A673 (cell line): Measurements from ENCODE around the gene SUZ12. TPM values are rescaled to one million over a fixed set of nuclear protein-coding genes. Genes with fewer than 3 reads are reported as not detected.
A peak's percentile ranks its signal among the peaks of the same experiment; 100 is the strongest.

Experiments used
- BruUV-seq: library from RNA; stranded (reverse); fragments of 400-500 nt; replicated peaks from 2 replicates; lab custom pipeline; 2021; lab: Mats Ljungman, UMichigan
- CTCF ChIA-PET: fragments of 300-600 bp; sonication (Branson Sonifier 250); formaldehyde crosslinking; loops from one replicate; lab custom pipeline; 2022; ENCODE audit warnings: antibody characterized with exemption; lab: Charles Lee
- POLR2A ChIA-PET: fragments of 300-600 bp; sonication (Branson Sonifier 250); formaldehyde crosslinking; loops from one replicate; lab custom pipeline; 2022; ENCODE audit warnings: antibody characterized with exemption; ENCODE audit not compliant: low non-redundant PET; lab: Charles Lee
- DNase-seq: peaks from one replicate; pipeline ENCODE4 v3.0.0-alpha.2; 2015; ENCODE audit warnings: low spot score
- H3K27ac ChIP-seq: fragments of 200-600 bp; sonication (generic); 2 replicates; pipeline ENCODE4 v1.5.1; 2016; ENCODE audit warnings: mixed run types, low read depth, mild to moderate bottlenecking, mixed read lengths, antibody characterized with exemption, low read length; ENCODE audit not compliant: poor library complexity, severe bottlenecking
- H3K27me3 ChIP-seq: fragments of 200-600 bp; sonication (generic); replicated peaks from 2 replicates; pipeline ENCODE4 v1.6.1; 2017; ENCODE audit warnings: mixed run types, low read depth, mild to moderate bottlenecking, mixed read lengths, antibody characterized with exemption, low read length; ENCODE audit not compliant: insufficient read depth, poor library complexity
- H3K36me3 ChIP-seq: fragments of 200-600 bp; sonication (generic); 2 replicates; pipeline ENCODE4 v1.6.1; 2016; ENCODE audit warnings: mixed run types, mild to moderate bottlenecking, mixed read lengths, antibody characterized with exemption, low read length; ENCODE audit not compliant: insufficient read depth, poor library complexity, severe bottlenecking
- H3K4me1 ChIP-seq: fragments of 200-600 bp; sonication (generic); 2 replicates; pipeline ENCODE4 v1.6.1; 2017; ENCODE audit warnings: mixed run types, mild to moderate bottlenecking, mixed read lengths, antibody characterized with exemption, low read length; ENCODE audit not compliant: insufficient read depth, poor library complexity, severe bottlenecking
- H3K4me3 ChIP-seq: fragments of 200-600 bp; sonication (generic); 2 replicates; pipeline ENCODE4 v1.5.1; 2016; ENCODE audit warnings: low read depth, mixed run types, mild to moderate bottlenecking, mixed read lengths, low read length; ENCODE audit not compliant: poor library complexity, severe bottlenecking
- H3K9me3 ChIP-seq: fragments of 200-600 bp; sonication (generic); 2 replicates; pipeline ENCODE4 v1.6.1; 2016; ENCODE audit warnings: mixed run types, low read depth, mild to moderate bottlenecking, mixed read lengths, antibody characterized with exemption, low read length; ENCODE audit not compliant: poor library complexity, severe bottlenecking
- CTCF ChIP-seq: fragments of 300-800, 200-600 bp; sonication (generic); conservative IDR thresholded peaks from 2 replicates; pipeline ENCODE4 v1.5.1; 2017; ENCODE audit warnings: low read depth, mild to moderate bottlenecking, antibody characterized with exemption, low read length, moderate library complexity, mixed read lengths
- EZH2 ChIP-seq: fragments of 200-600 bp; sonication (generic); IDR thresholded peaks from 2 replicates; pipeline ENCODE4 v1.6.1; 2017; ENCODE audit warnings: borderline replicate concordance, low read depth, mild to moderate bottlenecking, mixed read lengths, antibody characterized with exemption, low read length; ENCODE audit not compliant: poor library complexity, severe bottlenecking
- intact Hi-C: fragments of 100-400 bp; cut with micrococcal nuclease; formaldehyde crosslinking; loops from one replicate; pipeline ENCODE4 v1.10.0; 2022; ENCODE audit not compliant: unreplicated experiment
- total RNA-seq: library from RNA; stranded (reverse); gene quantifications from 2 replicates; pipeline ENCODE4 v1.2.3, GENCODE V29; 2021

The SUZ12 gene
- total RNA-seq, 1 experiment from 2014 or later = 29.9 TPM

GRCh38 chr17:32007463-32008298 is 70.9 kb downstream of the SUZ12 start:
- Histone ChIP-seq H3K27me3 (no peaks in the 10 kb centered on the region), H3K9me3 (no peaks in the 10 kb centered on the region), H3K27ac (peak overlapping the region; percentile 65), H3K4me3 (peak overlapping the region; percentile 69), H3K4me1 (no peaks in the 10 kb centered on the region), H3K36me3 (no peaks in the 10 kb centered on the region)
- no TSS peak for BruUV-seq
- intact Hi-C loops = no loop called here
- POLR2A ChIA-PET = interaction anchor here (0.6 kb wide), 1 partner anchor 343 kb away, joined by 3 read pairs; no protein-coding TSS in a partner anchor
- TF ChIP-seq EZH2 = no peak
- no peak for TF ChIP-seq CTCF
- CTCF ChIA-PET = no interaction called here
- peak; percentile 44 for DNase-seq

- intact Hi-C loops = no loop called here
- Histone ChIP-seq H3K27me3 (no peaks in the 10 kb centered on the region), H3K36me3 (no peaks in the 10 kb centered on the region), H3K9me3 (no peaks in the 10 kb centered on the region), H3K27ac (no peak overlapping the region), H3K4me1 (no peaks in the 10 kb centered on the region), H3K4me3 (peak overlapping the region; percentile 69)
- BruUV-seq = no TSS peak
- DNase-seq = no peak
- CTCF ChIA-PET = no interaction called here
- TF ChIP-seq CTCF (no peak), EZH2 (no peak)
- POLR2A ChIA-PET = no interaction called here
Observed at GRCh38 chr17:32009262-32009542, 72.4 kb downstream of the SUZ12 start.

GRCh38 chr17:32010114-32010513 is 73.3 kb downstream of the SUZ12 start:
- no TSS peak for BruUV-seq

More at GRCh38 chr17:32010114-32010513, 73.3 kb downstream of the SUZ12 start:
- no peak for DNase-seq
- no peaks in the 10 kb centered on the region for H3K4me1 ChIP-seq
- TF ChIP-seq CTCF = no peak
- TF ChIP-seq EZH2 = no peak
- ChIA-PET CTCF (no interaction called here), POLR2A (no interaction called here)
- intact Hi-C loops = no loop called here
- H3K4me3 ChIP-seq = no peak overlapping the region
- H3K27ac ChIP-seq = no peak overlapping the region
- no peaks in the 10 kb centered on the region for H3K36me3 ChIP-seq
- H3K27me3 ChIP-seq = no peaks in the 10 kb centered on the region
- H3K9me3 ChIP-seq = no peaks in the 10 kb centered on the region
